ENCODE measurements around the gene NOL4L.

GRCh38 chr20:32438331-32438858 is 146.7 kb downstream of the NOL4L start:
- no peak for TF ChIP-seq CTCF (IDR thresholded peaks at IDR 0.05; ENCODE audit: insufficient read depth, low read length, poor library complexity, severe bottlenecking)
- TF ChIP-seq EZH2phosphoT487 (conservative IDR thresholded peaks at IDR 0.05; ENCODE audit: low read length), result no peak
